ENCODE data around the gene NAPSA. TPM values are rescaled to one million over a fixed set of nuclear protein-coding genes. Genes with fewer than 3 reads are reported as not detected.

Gene NAPSA
- polyA plus RNA-seq, 1 donor (not counting 4 experiments of a cell fraction or from before 2014, with no cell fraction given) = 0.94 TPM

- Histone ChIP-seq H4K20me1 (ENCODE audit: control insufficient read depth, extremely low read depth, insufficient read depth, low read length) (no peaks in the 10 kb centered on the region), H3K36me3 (ENCODE audit: control insufficient read depth in 2 of 2, extremely low read depth in 1 of 2, insufficient read depth in 2 of 2, low read length in 2 of 2) (peaks cover 16 to 29% of the 10 kb centered on the region in 2 experiments), H3K79me2 (ENCODE audit: control insufficient read depth, insufficient read depth, low read length) (peaks cover 13% of the 10 kb centered on the region), H3K4me3 (ENCODE audit: control insufficient read depth in 2 of 3, extremely low read depth in 1 of 3, insufficient read depth in 2 of 3, low read depth in 1 of 3, low read length in 3 of 3) (no peak overlapping the region), H3K4me2 (ENCODE audit: control insufficient read depth, extremely low read depth, insufficient read depth, low read depth, low read length) (no peak overlapping the region), H3K27ac (ENCODE audit: control insufficient read depth, insufficient read depth, low read length) (no peak overlapping the region), H3K9ac (ENCODE audit: control insufficient read depth, extremely low read depth, insufficient read depth, low read length) (no peak overlapping the region), H3K9me1 (ENCODE audit: control insufficient read depth, extremely low read depth, insufficient read depth, low read length) (peaks cover 2% of the 10 kb centered on the region), H3K27me3 (ENCODE audit: control insufficient read depth, extremely low read depth, insufficient read depth, low read length) (no peaks in the 10 kb centered on the region), H3K4me1 (ENCODE audit: control insufficient read depth, extremely low read depth, insufficient read depth, low read length) (peaks cover 16% of the 10 kb centered on the region), H3K9me3 (ENCODE audit: control insufficient read depth, low read depth, low read length) (no peaks in the 10 kb centered on the region), H2AFZ (ENCODE audit: control insufficient read depth, low read length) (no peak overlapping the region)
- FAIRE-seq = no peak
- no peak for DNase-seq (ENCODE audit: low read depth, low spot score)
- dilution Hi-C loops (cut with MboI; ENCODE audit: extremely low pct_ligation_motif_present, low sequenced_read_pairs) = no loop called here
- TF ChIP-seq EZH2 (IDR thresholded peaks at IDR 0.05; ENCODE audit: low read length) = no peak
- no peak for TF ChIP-seq CTCF (optimal IDR thresholded peaks at IDR 0.05 in 1 of 3, IDR thresholded peaks at IDR 0.05 in 1 of 3, conservative IDR thresholded peaks at IDR 0.05 in 1 of 3; ENCODE audit: extremely low read depth in 1 of 3, insufficient read depth in 2 of 3, low read length in 3 of 3)
Observed at GRCh38 chr19:50380751-50381151, 15.3 kb upstream of the NAPSA start.

GRCh38 chr19:50380137-50380536, 14.7 kb upstream of the NAPSA start:
- H2AFZ ChIP-seq (ENCODE audit: control insufficient read depth, low read length) = no peak overlapping the region
- peaks cover 6% of the 10 kb centered on the region for H3K79me2 ChIP-seq (ENCODE audit: control insufficient read depth, insufficient read depth, low read length)
- no peaks in the 10 kb centered on the region for H3K9me3 ChIP-seq (ENCODE audit: control insufficient read depth, low read depth, low read length)
- FAIRE-seq (no peak), DNase-seq (ENCODE audit: low read depth, low spot score) (no peak)
- dilution Hi-C loops (cut with MboI; ENCODE audit: extremely low pct_ligation_motif_present, low sequenced_read_pairs) = no loop called here
- H4K20me1 ChIP-seq (ENCODE audit: control insufficient read depth, extremely low read depth, insufficient read depth, low read length) = no peaks in the 10 kb centered on the region
- no peak overlapping the region for H3K27ac ChIP-seq (ENCODE audit: control insufficient read depth, insufficient read depth, low read length)
- H3K9me1 ChIP-seq (ENCODE audit: control insufficient read depth, extremely low read depth, insufficient read depth, low read length) = peaks cover 2% of the 10 kb centered on the region
- no peak overlapping the region for H3K4me3 ChIP-seq (ENCODE audit: control insufficient read depth in 2 of 3, extremely low read depth in 1 of 3, insufficient read depth in 2 of 3, low read depth in 1 of 3, low read length in 3 of 3)
- H3K36me3 ChIP-seq (ENCODE audit: control insufficient read depth in 2 of 2, extremely low read depth in 1 of 2, insufficient read depth in 2 of 2, low read length in 2 of 2) = peaks cover 16 to 29% of the 10 kb centered on the region in 2 experiments
- no peak for TF ChIP-seq EZH2 (IDR thresholded peaks at IDR 0.05; ENCODE audit: low read length)
- TF ChIP-seq CTCF (optimal IDR thresholded peaks at IDR 0.05 in 1 of 3, IDR thresholded peaks at IDR 0.05 in 1 of 3, conservative IDR thresholded peaks at IDR 0.05 in 1 of 3; ENCODE audit: extremely low read depth in 1 of 3, insufficient read depth in 2 of 3, low read length in 3 of 3) = no peak
- no peak overlapping the region for H3K4me2 ChIP-seq (ENCODE audit: control insufficient read depth, extremely low read depth, insufficient read depth, low read depth, low read length)
- H3K9ac ChIP-seq (ENCODE audit: control insufficient read depth, extremely low read depth, insufficient read depth, low read length) = no peak overlapping the region
- no peaks in the 10 kb centered on the region for H3K27me3 ChIP-seq (ENCODE audit: control insufficient read depth, extremely low read depth, insufficient read depth, low read length)
- H3K4me1 ChIP-seq (ENCODE audit: control insufficient read depth, extremely low read depth, insufficient read depth, low read length) = peaks cover 10% of the 10 kb centered on the region
